Prostate gland (tissue), 2 donors: Measurements from ENCODE around the gene MED12L. TPM values are rescaled to one million over a fixed set of nuclear protein-coding genes. Genes with fewer than 3 reads are reported as not detected.
A peak's percentile ranks its signal among the peaks of the same experiment; 100 is the strongest.

Experiments used
- DNase-seq: peaks from one replicate; pipeline ENCODE4 v3.0.0-alpha.2; 2019; ENCODE audit warnings: low spot score
- H3K27ac ChIP-seq, 2 donors: fragments of 200-600 bp; sonication (generic); 2 replicates each; pipeline ENCODE4 v1.5.1; 2017 to 2019
- H3K27me3 ChIP-seq: fragments of 200-600 bp; sonication (generic); replicated peaks from 2 replicates; pipeline ENCODE4 v1.5.1; 2019; ENCODE audit not compliant: insufficient read depth
- H3K36me3 ChIP-seq, 2 donors: fragments of 200-600 bp; sonication (generic); 1 replicate in 1 of 2; 2 replicates in 1 of 2; pipeline versions ENCODE4 v1.5.1 to v1.8.1; 2017 to 2019
- H3K4me1 ChIP-seq: fragments of 200-600 bp; sonication (generic); replicated peaks from 2 replicates; pipeline ENCODE4 v1.5.1; 2019
- H3K4me3 ChIP-seq, 2 donors: fragments of 200-600 bp; sonication (generic); 2 replicates each; pipeline ENCODE4 v1.5.1; 2017 to 2019
- H3K9me3 ChIP-seq: fragments of 200-600 bp; sonication (generic); 2 replicates; pipeline ENCODE4 v1.5.1; 2017
- POLR2A ChIP-seq: fragments of 450-650 bp; IDR thresholded peaks from one replicate; pipeline ENCODE4 v1.6.1; 2016; ENCODE audit warnings: antibody characterized with exemption, mild to moderate bottlenecking
- POLR2AphosphoS5 ChIP-seq: sonication (generic); formaldehyde crosslinking; IDR thresholded peaks from one replicate; pipeline ENCODE4 v1.6.1; 2017; ENCODE audit warnings: antibody characterized with exemption
- whole genome bisulfite sequencing: methylation state at CpG from one replicate; pipeline ENCODE4 v1.1.5; 2018; 5-methylcytosine and 5-hydroxymethylcytosine counted together
- intact Hi-C: fragments of 100-400 bp; cut with DNase I; formaldehyde crosslinking; loops from one replicate; pipeline ENCODE4 v1.14.2; 2022
- total RNA-seq, 2 donors: library from RNA; depleted of rRNA; stranded (reverse); fragments of >200 nt; gene quantifications; one replicate each; pipeline ENCODE4 v1.1.0, GENCODE V29; 2016
- TF ChIP-seq, protein P1 (sequence below), 4 experiments: fragments of 200-600 bp in 2 of 4; fragments of 450-650 bp in 2 of 4; sonication (generic) in 2 of 4; IDR thresholded peaks; 1 replicate in 3 of 4; 2 replicates in 1 of 4; pipeline ENCODE4 v1.5.1; 2016 to 2019; ENCODE audit warnings: antibody characterized with exemption in 4 of 4, mild to moderate bottlenecking in 2 of 4, moderate library complexity in 2 of 4

Gene MED12L, protein sequence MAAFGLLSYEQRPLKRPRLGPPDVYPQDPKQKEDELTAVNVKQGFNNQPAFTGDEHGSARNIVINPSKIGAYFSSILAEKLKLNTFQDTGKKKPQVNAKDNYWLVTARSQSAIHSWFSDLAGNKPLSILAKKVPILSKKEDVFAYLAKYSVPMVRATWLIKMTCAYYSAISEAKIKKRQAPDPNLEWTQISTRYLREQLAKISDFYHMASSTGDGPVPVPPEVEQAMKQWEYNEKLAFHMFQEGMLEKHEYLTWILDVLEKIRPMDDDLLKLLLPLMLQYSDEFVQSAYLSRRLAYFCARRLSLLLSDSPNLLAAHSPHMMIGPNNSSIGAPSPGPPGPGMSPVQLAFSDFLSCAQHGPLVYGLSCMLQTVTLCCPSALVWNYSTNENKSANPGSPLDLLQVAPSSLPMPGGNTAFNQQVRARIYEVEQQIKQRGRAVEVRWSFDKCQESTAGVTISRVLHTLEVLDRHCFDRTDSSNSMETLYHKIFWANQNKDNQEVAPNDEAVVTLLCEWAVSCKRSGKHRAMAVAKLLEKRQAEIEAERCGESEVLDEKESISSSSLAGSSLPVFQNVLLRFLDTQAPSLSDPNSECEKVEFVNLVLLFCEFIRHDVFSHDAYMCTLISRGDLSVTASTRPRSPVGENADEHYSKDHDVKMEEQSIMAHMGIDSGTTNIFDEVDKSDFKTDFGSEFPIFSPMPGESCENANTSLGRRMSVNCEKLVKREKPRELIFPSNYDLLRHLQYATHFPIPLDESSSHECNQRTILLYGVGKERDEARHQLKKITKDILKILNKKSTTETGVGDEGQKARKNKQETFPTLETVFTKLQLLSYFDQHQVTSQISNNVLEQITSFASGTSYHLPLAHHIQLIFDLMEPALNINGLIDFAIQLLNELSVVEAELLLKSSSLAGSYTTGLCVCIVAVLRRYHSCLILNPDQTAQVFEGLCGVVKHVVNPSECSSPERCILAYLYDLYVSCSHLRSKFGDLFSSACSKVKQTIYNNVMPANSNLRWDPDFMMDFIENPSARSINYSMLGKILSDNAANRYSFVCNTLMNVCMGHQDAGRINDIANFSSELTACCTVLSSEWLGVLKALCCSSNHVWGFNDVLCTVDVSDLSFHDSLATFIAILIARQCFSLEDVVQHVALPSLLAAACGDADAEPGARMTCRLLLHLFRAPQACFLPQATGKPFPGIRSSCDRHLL (N-terminal part only)
- total RNA-seq = 1 to 10 TPM; 3.6 to 4.3 TPM

DNA sequence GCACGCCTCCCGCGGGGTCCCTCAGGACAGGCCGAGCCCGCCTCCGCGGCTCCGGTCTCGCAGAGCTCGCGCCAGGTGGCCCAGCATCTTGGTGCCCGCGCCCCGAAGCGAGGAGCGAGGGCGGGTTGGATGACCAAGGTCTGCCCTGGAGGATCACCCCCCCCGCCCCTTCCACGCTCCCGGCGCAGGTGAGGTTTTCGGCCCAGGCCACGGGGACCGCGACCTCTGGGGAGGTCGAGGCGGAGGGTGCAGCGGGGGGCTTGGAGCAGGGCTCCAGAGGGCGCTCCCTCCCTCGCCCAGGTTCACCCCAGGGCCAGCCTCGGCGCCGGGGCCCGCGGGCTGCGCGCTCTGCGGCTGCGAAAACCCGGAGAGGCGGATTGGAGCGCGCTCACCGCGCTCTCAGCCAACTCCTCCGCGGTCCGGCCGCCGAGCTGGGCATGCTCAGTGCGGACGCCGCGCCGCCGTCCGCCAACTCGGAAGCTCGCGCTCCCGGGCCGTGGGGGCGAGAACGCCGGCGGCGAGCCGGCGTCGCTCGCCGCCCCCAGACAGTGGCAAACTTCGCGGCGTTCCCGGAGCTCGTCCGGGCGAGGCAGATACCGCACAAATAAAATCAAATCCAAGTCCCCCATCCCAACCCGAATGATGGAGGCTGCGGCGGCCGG lies at the start of gene MED12L:
Gene MED12L (plus strand): TSS at position 438 of the 662 bp plus-strand sequence. CDS start 1,263 bp downstream, outside the sequence.
- no peaks in the 10 kb centered on the region for H3K36me3 ChIP-seq
- intact Hi-C loops = loop anchor here (5.0 kb wide), 1 partner anchor 218 kb away; no protein-coding TSS in a partner anchor
- DNase-seq = peak; percentile 62
- H3K27me3 ChIP-seq = no peaks in the 10 kb centered on the region
- H3K4me3 ChIP-seq = peak within 1 kb of the TSS; percentile 56 to 74
- TF ChIP-seq POLR2AphosphoS5 = peak; percentile 25
- TF ChIP-seq POLR2A = no peak
- TF ChIP-seq, protein P1, sequence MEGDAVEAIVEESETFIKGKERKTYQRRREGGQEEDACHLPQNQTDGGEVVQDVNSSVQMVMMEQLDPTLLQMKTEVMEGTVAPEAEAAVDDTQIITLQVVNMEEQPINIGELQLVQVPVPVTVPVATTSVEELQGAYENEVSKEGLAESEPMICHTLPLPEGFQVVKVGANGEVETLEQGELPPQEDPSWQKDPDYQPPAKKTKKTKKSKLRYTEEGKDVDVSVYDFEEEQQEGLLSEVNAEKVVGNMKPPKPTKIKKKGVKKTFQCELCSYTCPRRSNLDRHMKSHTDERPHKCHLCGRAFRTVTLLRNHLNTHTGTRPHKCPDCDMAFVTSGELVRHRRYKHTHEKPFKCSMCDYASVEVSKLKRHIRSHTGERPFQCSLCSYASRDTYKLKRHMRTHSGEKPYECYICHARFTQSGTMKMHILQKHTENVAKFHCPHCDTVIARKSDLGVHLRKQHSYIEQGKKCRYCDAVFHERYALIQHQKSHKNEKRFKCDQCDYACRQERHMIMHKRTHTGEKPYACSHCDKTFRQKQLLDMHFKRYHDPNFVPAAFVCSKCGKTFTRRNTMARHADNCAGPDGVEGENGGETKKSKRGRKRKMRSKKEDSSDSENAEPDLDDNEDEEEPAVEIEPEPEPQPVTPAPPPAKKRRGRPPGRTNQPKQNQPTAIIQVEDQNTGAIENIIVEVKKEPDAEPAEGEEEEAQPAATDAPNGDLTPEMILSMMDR (IDR thresholded peaks at IDR 0.05) = no peak
- H3K27ac ChIP-seq = peak within 1 kb of the TSS; percentile 53 to 69
- under 1% methylated on average over 23 of the region's 84 CpGs for WGBS
- no peaks in the 10 kb centered on the region for H3K4me1 ChIP-seq
- H3K9me3 ChIP-seq = no peaks in the 10 kb centered on the region

DNA sequence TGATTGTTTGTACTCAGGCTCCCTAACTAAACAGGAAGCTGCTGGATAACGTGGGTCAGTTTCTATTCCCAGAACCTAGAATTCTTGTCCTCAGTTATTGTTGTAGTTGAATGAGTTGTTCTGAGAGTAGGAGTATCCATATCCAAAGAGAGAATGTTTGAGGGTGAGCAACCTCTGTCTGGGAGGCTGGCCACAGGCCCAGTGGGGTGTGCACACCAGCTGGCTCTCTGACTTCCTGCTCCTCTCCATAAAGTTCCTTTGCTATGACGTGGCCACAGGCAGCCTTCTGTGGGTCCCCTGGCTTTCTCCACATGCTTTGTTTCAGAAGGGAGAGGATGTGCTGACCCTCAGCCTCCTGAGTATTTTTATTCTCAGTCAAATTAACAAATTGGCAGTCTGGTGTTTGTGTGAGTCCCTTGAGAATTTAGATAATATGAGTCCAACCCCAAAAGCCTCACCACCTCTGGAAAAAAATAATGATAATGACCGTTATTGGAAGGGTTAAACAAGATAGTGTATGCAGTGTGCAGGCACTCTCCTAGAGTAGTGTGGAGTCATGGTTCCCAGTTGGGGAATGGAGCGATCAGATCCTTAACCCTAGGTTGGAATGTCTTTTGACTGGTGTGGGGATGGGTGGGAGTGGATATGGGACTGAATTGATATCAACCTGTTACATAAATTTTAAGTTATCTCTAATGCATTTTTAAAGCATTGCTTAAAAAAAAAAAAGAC lies 47.6 kb upstream of the MED12L start:
- H3K27ac ChIP-seq = no peak overlapping the region
- H3K9me3 ChIP-seq = no peaks in the 10 kb centered on the region
- TF ChIP-seq POLR2AphosphoS5 (no peak), POLR2A (no peak)
- TF ChIP-seq, protein P1 (IDR thresholded peaks at IDR 0.05) = no peak
- DNase-seq = no peak
- 46% methylated on average over 4 of the region's 4 CpGs for WGBS
- H3K4me3 ChIP-seq = no peak overlapping the region
- intact Hi-C loops = no loop called here
- no peaks in the 10 kb centered on the region for H3K27me3 ChIP-seq
- no peaks in the 10 kb centered on the region for H3K4me1 ChIP-seq
- no peaks in the 10 kb centered on the region for H3K36me3 ChIP-seq

DNA sequence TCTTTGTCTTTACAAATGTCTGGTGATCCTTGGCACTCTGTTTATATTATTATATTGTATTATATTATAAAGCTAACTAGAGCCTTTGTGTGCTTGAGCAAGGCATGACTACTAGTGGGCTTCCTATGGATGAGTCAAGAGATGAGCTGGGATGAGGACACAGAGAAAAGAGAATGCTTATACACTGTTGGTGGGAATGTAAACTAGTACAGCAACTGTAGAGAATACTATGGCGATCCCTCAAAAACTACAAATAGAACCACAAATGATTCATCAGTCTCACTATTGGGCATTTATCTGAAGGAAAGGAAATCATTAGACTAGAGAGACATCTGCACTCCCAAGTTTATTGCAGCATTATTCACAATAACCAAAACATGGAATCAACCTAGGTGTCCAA lies 40.8 kb upstream of the MED12L start:
- intact Hi-C loops = no loop called here
- 93% methylated on average over 1 of the region's 1 CpG for WGBS
- Histone ChIP-seq H3K27me3 (no peaks in the 10 kb centered on the region), H3K36me3 (no peaks in the 10 kb centered on the region), H3K9me3 (no peaks in the 10 kb centered on the region), H3K4me1 (no peaks in the 10 kb centered on the region), H3K27ac (no peak overlapping the region), H3K4me3 (no peak overlapping the region)
- TF ChIP-seq, protein P1 (IDR thresholded peaks at IDR 0.05) = no peak
- TF ChIP-seq POLR2AphosphoS5 (no peak), POLR2A (no peak)
- no peak for DNase-seq

DNA sequence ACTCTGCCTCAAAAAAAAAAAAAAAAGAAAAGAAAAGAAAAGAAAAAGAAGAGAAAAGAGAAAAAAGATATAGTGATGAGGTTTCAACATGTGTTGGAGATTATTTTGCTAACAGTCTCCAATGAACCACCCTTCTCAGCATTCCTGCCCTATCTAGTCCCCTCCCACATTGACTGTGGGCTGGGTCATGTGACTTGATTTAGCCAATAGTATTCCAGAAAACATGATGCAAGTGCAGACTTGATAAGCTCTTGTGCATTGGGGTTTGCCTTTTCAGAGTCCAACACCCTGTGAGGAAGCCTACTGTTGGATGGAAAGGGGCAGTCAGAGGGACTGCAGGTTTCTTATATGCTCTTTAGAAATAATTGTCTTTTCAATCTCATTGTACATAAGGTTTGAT lies 37.8 kb upstream of the MED12L start:
- no peak for TF ChIP-seq POLR2AphosphoS5
- TF ChIP-seq POLR2A = no peak
- TF ChIP-seq, protein P1 (IDR thresholded peaks at IDR 0.05) = no peak
- no peak for DNase-seq
- Histone ChIP-seq H3K4me1 (no peaks in the 10 kb centered on the region), H3K36me3 (no peaks in the 10 kb centered on the region), H3K27ac (no peak overlapping the region), H3K4me3 (no peak overlapping the region), H3K9me3 (no peaks in the 10 kb centered on the region), H3K27me3 (no peaks in the 10 kb centered on the region)
- intact Hi-C loops = no loop called here
